ENCODE data around the gene SMARCAL1. TPM values are rescaled to one million over a fixed set of nuclear protein-coding genes. Genes with fewer than 3 reads are reported as not detected.

The SMARCAL1 gene
- polyA plus RNA-seq, 1 experiment, result 28.6 TPM

GRCh38 chr2:216525972-216526371 lies 113.7 kb downstream of the SMARCAL1 start:
- H3K9me3 ChIP-seq (ENCODE audit: control insufficient read depth, insufficient read depth, low read length), result peaks cover 2% of the 10 kb centered on the region; the same call in 1 of the 2 replicates
- H3K27ac ChIP-seq (ENCODE audit: low read depth, low read length), result no peak overlapping the region
- TF ChIP-seq CTCF (IDR thresholded peaks at IDR 0.05; ENCODE audit: low read depth, low read length), result no peak
- ChIA-PET CTCF (interaction anchor here (2.4 kb wide), 1 partner anchor 9 kb away, joined by 8 read pairs; no protein-coding TSS in a partner anchor), POLR2A (interaction anchor here (0.7 kb wide), 1 partner anchor 32 kb away, joined by 3 read pairs; no protein-coding TSS in a partner anchor)
- H3K27me3 ChIP-seq (ENCODE audit: control insufficient read depth, insufficient read depth, low read length), result no peaks in the 10 kb centered on the region
- DNase-seq (ENCODE audit: low read depth, low spot score), result no peak
- H3K4me3 ChIP-seq (ENCODE audit: low read depth, low read length), result no peak overlapping the region

- Histone ChIP-seq H3K27me3 (ENCODE audit: control insufficient read depth, insufficient read depth, low read length) (no peaks in the 10 kb centered on the region), H3K4me3 (ENCODE audit: low read depth, low read length) (no peak overlapping the region), H3K9me3 (ENCODE audit: control insufficient read depth, insufficient read depth, low read length) (peaks cover 2% of the 10 kb centered on the region; the same call in 1 of the 2 replicates), H3K27ac (ENCODE audit: low read depth, low read length) (no peak overlapping the region)
- ChIA-PET POLR2A (no interaction called here), CTCF (interaction anchor here (0.6 to 2.4 kb wide), 2 partner anchors 10 to 750 kb away, joined by 3 to 8 read pairs; no protein-coding TSS in a partner anchor)
- no peak for DNase-seq (ENCODE audit: low read depth, low spot score)
- no peak for TF ChIP-seq CTCF (IDR thresholded peaks at IDR 0.05; ENCODE audit: low read depth, low read length)
Measured at GRCh38 chr2:216526939-216527338, 114.7 kb downstream of the SMARCAL1 start.

DNA sequence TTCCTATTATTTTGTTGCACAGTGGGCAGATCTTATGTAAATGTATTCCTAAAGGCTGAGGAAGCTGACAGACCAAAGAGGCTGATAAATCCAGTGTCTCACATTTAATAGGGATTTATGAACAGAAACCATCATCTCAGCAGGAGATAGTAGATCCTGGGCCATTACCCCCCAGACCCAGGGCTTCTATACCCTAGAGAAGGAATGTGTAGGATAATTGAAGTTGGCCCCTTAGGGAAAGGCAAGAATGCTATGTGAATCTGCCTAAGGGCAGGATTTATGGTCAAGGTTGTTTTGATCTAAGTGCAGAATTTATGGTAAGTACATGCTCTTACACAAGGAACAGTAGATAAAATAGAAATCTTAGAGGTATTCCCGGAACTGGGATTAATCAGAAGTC lies 115.3 kb downstream of the SMARCAL1 start:
- TF ChIP-seq CTCF (IDR thresholded peaks at IDR 0.05; ENCODE audit: low read depth, low read length), result no peak
- ChIA-PET CTCF (no interaction called here), POLR2A (no interaction called here)
- Histone ChIP-seq H3K4me3 (ENCODE audit: low read depth, low read length) (no peak overlapping the region), H3K9me3 (ENCODE audit: control insufficient read depth, insufficient read depth, low read length) (peaks cover 2% of the 10 kb centered on the region; the same call in 1 of the 2 replicates), H3K27me3 (ENCODE audit: control insufficient read depth, insufficient read depth, low read length) (no peaks in the 10 kb centered on the region), H3K27ac (ENCODE audit: low read depth, low read length) (no peak overlapping the region)
- no peak for DNase-seq (ENCODE audit: low read depth, low spot score)

DNA sequence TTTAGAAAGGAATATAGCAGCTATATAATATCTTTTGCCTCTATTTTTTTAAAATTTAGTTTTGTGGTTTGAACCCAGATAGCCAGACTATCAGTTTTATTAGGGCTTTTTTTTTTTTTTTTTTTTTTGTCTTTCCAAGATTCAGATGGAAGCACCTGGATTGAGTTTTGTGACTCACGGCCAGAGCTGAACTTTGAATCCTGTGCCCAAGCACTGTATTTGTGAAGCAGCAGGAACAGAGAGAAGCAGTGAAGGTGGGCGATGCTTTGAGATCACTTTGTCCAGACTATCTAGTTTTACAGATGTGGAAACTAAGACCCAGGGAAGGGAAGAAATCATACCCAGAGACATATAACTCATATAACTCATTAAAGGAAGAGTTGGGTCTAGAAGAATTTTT lies 120.3 kb downstream of the SMARCAL1 start:
- CTCF ChIA-PET, result interaction anchor here (0.7 to 4.1 kb wide), 2 partner anchors 15 to 77 kb away, joined by 3 to 26 read pairs; no protein-coding TSS in a partner anchor
- Histone ChIP-seq H3K4me3 (ENCODE audit: low read depth, low read length) (no peak overlapping the region), H3K9me3 (ENCODE audit: control insufficient read depth, insufficient read depth, low read length) (no peaks in the 10 kb centered on the region), H3K27ac (ENCODE audit: low read depth, low read length) (no peak overlapping the region), H3K27me3 (ENCODE audit: control insufficient read depth, insufficient read depth, low read length) (no peaks in the 10 kb centered on the region)
- POLR2A ChIA-PET, result interaction anchor here (0.7 kb wide), 1 partner anchor 24 kb away, joined by 6 read pairs; no protein-coding TSS in a partner anchor
- TF ChIP-seq CTCF (IDR thresholded peaks at IDR 0.05; ENCODE audit: low read depth, low read length), result no peak
- no peak for DNase-seq (ENCODE audit: low read depth, low spot score)

Other genes starting within 250 kb of the SMARCAL1 start
- 3.8 and 4.3 TPM in 2 replicates for gene MARCHF4, start 40.0 kb upstream of the SMARCAL1 start, polyA plus RNA-seq (2011; rRNA removed)
- gene RPL37A, start 86.4 kb downstream of the SMARCAL1 start, polyA plus RNA-seq (2011; rRNA removed), result 3,563 and 3,667 TPM in 2 replicates
- gene IGFBP2, start 220.9 kb downstream of the SMARCAL1 start, polyA plus RNA-seq (2011; rRNA removed), result 25.2 and 41.7 TPM in 2 replicates

Data from AG04450 (cell line).